Skeletal muscle tissue (tissue), 4 donors: ENCODE data around the gene PCDHGA5. TPM values are rescaled to one million over a fixed set of nuclear protein-coding genes. Genes with fewer than 3 reads are reported as not detected.
"Not testable (repeated sequence)": the region's sequence is repeated elsewhere in the genome, so short reads cannot be mapped to it uniquely, and the experiment has no call there.

ENCODE experiments used
- H3K27ac ChIP-seq: one replicate; pipeline ENCODE4 v1.7.0; 2013; ENCODE audit warnings: mild to moderate bottlenecking, low read depth, low read length, inconsistent platforms
- H3K27me3 ChIP-seq, 3 donors: one replicate each; pipeline ENCODE4 v1.7.0; 2013; ENCODE audit warnings: low read length in 3 of 3; ENCODE audit not compliant: control insufficient read depth in 3 of 3, insufficient read depth in 3 of 3
- H3K36me3 ChIP-seq, 3 donors: one replicate each; pipeline ENCODE4 v1.7.0; 2013; ENCODE audit warnings: low read length in 3 of 3; ENCODE audit not compliant: control insufficient read depth in 3 of 3, insufficient read depth in 3 of 3
- H3K4me1 ChIP-seq, 3 donors: one replicate each; pipeline ENCODE4 v1.7.0; 2013; ENCODE audit warnings: low read length in 3 of 3, mild to moderate bottlenecking in 3 of 3; ENCODE audit not compliant: control insufficient read depth in 3 of 3, insufficient read depth in 3 of 3
- H3K4me3 ChIP-seq, 3 donors: one replicate each; pipeline ENCODE4 v1.7.0; 2013; ENCODE audit warnings: low read length in 3 of 3
- H3K9ac ChIP-seq, 3 donors: one replicate each; pipeline ENCODE4 v1.7.0; 2013; ENCODE audit warnings: low read length in 3 of 3, mild to moderate bottlenecking in 3 of 3, moderate library complexity in 2 of 3, low read depth in 1 of 3
- H3K9me3 ChIP-seq, 3 donors: one replicate each; pipeline ENCODE4 v1.7.0; 2013; ENCODE audit warnings: low read length in 3 of 3; ENCODE audit not compliant: control insufficient read depth in 3 of 3
- total RNA-seq: library from RNA; depleted of rRNA; stranded (reverse); fragments of >200 nt; gene quantifications from one replicate; pipeline ENCODE4 v1.2.3, GENCODE V29; 2014
- donor health status: Osteomylitis.

PCDHGA5 gene
- total RNA-seq, 1 donor from 2014 or later = 2.1 TPM

DNA sequence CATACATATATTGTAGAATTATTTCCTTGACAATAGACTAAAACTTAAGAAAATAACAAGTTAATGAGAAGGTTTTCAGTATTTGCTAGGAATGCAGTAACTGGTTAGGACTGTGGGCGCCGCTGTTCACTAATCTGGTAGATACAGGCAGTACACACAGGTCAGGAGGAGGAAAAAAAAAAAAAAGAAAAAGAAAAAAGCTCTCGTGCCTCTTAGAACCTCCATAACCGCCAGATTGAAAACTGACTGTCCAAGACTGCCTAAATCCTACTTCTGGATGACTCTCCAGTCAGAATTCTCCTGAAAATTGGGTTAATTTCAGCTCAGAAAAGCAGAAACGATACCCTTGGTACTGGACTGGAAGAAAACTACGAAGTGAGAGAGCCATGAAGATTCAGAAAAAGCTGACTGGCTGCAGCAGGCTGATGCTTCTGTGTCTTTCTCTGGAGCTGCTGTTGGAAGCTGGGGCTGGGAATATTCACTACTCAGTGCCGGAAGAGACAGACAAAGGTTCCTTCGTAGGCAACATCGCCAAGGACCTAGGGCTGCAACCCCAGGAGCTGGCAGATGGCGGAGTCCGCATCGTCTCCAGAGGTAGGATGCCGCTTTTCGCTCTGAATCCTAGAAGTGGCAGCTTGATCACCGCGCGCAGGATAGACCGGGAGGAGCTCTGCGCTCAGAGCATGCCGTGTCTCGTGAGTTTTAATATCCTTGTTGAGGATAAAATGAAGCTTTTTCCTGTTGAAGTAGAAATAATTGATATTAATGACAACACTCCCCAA, 33.5 kb upstream of the PCDHGA5 start, which contains the start of gene PCDHGA1:
Gene PCDHGA1 (plus strand): TSS at position 216 of the 782 bp plus-strand sequence.
- H3K27ac ChIP-seq = peak within 1 kb of the TSS; percentile 37
- peaks cover 0 to 20% (median 0%) of the 10 kb centered on the region in 3 donors for H3K4me1 ChIP-seq
- peaks cover 0 to 21% (median 6%) of the 10 kb centered on the region in 3 donors for H3K9me3 ChIP-seq
- peak within 1 kb of the TSS; percentile 37 to 52 (median 40) for H3K4me3 ChIP-seq
- H3K27me3 ChIP-seq = peaks cover 0 to 3% (median 2%) of the 10 kb centered on the region in 3 donors
- peak within 1 kb of the TSS in 1 of 3 donors; percentile 69 for H3K9ac ChIP-seq
- peaks cover 0 to 7% (median 2%) of the 10 kb centered on the region in 3 donors for H3K36me3 ChIP-seq

GRCh38 chr5:141332571-141332970, 31.4 kb upstream of the PCDHGA5 start:
- H3K9ac ChIP-seq, H3K36me3 ChIP-seq, H3K27me3 ChIP-seq, H3K4me3 ChIP-seq, H3K27ac ChIP-seq: not testable (repeated sequence)
- H3K9me3 ChIP-seq = peaks cover 0 to 27% (median 6%) of the 10 kb centered on the region in 3 donors
- peaks cover 0 to 16% (median 0%) of the 10 kb centered on the region in 3 donors for H3K4me1 ChIP-seq

- Histone ChIP-seq H3K36me3 (no peaks in the 10 kb centered on the region), H3K4me3 (peak within 1 kb of the TSS; percentile 48 to 74 (median 74)), H3K9me3 (peaks cover 4 to 34% (median 18%) of the 10 kb centered on the region in 3 donors), H3K9ac (peak within 1 kb of the TSS in 2 of 3 donors; percentile 61 to 64), H3K27ac (peak within 1 kb of the TSS; percentile 60), H3K4me1 (no peaks in the 10 kb centered on the region), H3K27me3 (peaks cover 0 to 9% (median 3%) of the 10 kb centered on the region in 3 donors)
These were observed 25.2 kb upstream of the PCDHGA5 start, which contains the start of gene PCDHGA2 for GRCh38 chr5:141338538-141339306. Gene PCDHGA2 (plus strand): TSS chr5:141338760.

GRCh38 chr5:141340781-141341354, 23.1 kb upstream of the PCDHGA5 start:
- not testable (repeated sequence) for H3K4me1 ChIP-seq, H3K27me3 ChIP-seq, H3K4me3 ChIP-seq, H3K36me3 ChIP-seq, H3K9ac ChIP-seq, H3K27ac ChIP-seq
- peaks cover 9 to 39% (median 33%) of the 10 kb centered on the region in 3 donors for H3K9me3 ChIP-seq

DNA sequence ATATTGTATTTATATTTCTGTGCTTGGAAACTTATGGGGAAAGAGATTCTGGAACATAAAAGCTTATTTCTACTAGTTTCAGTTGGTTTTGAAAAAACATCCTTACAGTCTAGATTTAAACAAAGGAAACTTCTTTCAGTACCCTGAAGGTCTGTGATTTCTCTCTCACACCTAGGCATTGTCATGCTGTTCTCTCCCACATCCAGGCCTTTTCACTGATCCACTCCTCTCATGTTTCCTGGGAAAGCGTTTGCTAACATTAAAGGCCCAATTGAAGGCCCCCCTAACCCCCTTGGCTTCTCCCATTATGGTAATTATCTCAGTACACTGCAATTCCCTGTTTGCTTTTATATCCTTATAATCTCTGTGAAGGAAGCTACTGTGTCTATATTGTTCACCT, 21.2 kb upstream of the PCDHGA5 start:
- Histone ChIP-seq H3K36me3 (no peaks in the 10 kb centered on the region), H3K9ac (peak overlapping the region in 1 of 3 donors; percentile 36), H3K27me3 (peaks cover 0 to 10% (median 7%) of the 10 kb centered on the region in 3 donors), H3K27ac (peak overlapping the region; percentile 26), H3K4me1 (no peaks in the 10 kb centered on the region), H3K9me3 (peaks cover 11 to 33% (median 30%) of the 10 kb centered on the region in 3 donors), H3K4me3 (peak overlapping the region in 1 of 3 donors; percentile 11)

DNA sequence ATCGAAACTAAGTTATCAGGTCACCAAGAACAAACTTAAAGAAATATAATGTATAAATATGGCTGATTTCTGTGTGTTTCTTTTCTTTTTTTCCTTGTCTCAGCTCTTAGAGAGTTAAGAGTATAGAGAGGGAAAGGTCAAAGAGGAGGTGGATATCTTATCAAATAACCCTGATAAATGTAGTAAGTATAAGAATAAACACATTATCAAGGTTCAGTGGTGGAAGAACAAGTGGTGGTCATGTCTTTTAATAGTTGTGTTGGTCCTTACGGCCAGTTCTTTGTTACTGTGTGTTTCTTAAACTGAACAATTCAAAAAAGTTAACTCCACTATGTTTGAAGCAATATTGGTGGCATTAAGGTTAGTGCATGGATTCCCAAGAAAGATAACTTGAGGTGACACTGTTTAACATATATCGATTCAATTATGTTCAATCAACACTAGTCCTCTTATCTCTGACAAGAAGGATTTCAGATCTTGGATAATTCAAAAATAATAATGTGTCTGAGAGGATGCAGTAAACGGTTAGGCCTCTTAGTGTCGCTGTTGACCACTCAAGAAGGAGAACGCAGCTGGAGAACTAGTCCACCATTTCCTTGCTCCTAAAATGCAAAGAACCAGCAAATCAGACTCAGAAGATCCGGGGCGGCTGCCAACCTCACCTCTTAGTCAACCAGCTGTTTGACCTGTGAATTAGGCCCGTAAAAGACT, 20.6 kb upstream of the PCDHGA5 start, which contains the start of gene PCDHGA3:
Gene PCDHGA3 (plus strand): TSS at position 588 of the 711 bp plus-strand sequence. CDS start 205 bp downstream, outside the sequence.
- Histone ChIP-seq H3K9me3 (peaks cover 12 to 31% (median 27%) of the 10 kb centered on the region in 3 donors), H3K27me3 (peaks cover 0 to 10% (median 7%) of the 10 kb centered on the region in 3 donors), H3K4me3 (peak within 1 kb of the TSS; percentile 61 to 66 (median 65))

DNA sequence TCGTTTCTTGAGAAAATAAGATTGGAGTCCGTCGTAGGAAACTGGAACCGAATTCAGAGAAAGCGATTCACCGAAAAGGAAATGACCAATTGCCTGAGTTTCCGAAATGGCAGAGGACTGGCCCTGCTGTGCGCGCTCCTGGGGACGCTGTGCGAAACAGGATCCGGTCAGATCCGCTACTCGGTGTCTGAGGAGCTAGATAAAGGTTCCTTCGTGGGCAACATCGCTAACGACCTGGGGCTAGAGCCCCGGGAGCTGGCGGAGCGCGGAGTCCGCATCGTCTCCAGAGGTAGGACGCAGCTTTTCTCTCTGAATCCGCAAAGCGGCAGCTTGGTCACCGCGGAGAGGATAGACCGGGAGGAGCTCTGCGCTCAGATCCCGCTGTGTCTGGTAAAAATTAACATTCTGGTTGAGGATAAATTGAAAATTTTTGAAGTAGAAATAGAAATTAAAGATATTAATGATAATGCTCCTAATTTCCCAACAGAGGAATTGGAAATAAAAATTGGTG, 20.0 kb upstream of the PCDHGA5 start:
- peak overlapping the region; percentile 38 to 60 (median 57) for H3K9ac ChIP-seq
- peaks cover 0 to 10% (median 1%) of the 10 kb centered on the region in 3 donors for H3K27me3 ChIP-seq
- H3K9me3 ChIP-seq = peaks cover 8 to 29% (median 25%) of the 10 kb centered on the region in 3 donors
- no peaks in the 10 kb centered on the region for H3K4me1 ChIP-seq
- H3K36me3 ChIP-seq = no peaks in the 10 kb centered on the region
- H3K4me3 ChIP-seq = peak overlapping the region; percentile 61 to 66 (median 65)
- H3K27ac ChIP-seq = peak overlapping the region; percentile 65

More for the DNA sequence above, 20.6 kb upstream of the PCDHGA5 start, which contains the start of gene PCDHGA3:
- peak within 1 kb of the TSS; percentile 38 to 60 (median 57) for H3K9ac ChIP-seq
- no peaks in the 10 kb centered on the region for H3K4me1 ChIP-seq
- H3K27ac ChIP-seq = peak within 1 kb of the TSS; percentile 65
- H3K36me3 ChIP-seq = no peaks in the 10 kb centered on the region

DNA sequence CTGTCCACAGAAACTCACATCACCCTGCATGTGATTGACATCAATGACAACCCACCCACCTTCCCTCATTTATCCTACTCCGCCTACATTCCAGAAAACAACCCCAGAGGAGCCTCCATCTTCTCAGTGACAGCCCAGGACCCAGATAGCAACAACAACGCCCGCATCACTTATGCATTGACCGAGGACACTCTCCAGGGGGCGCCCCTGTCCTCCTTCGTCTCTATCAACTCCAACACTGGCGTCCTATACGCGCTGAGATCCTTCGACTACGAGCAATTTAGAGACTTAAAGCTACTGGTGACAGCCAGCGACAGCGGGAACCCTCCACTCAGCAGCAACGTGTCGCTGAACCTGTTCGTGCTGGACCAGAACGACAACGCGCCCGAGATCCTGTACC, 18.6 kb upstream of the PCDHGA5 start:
- Histone ChIP-seq H3K9me3 (peaks cover 11 to 20% (median 12%) of the 10 kb centered on the region in 3 donors), H3K27ac (no peak overlapping the region), H3K9ac (no peak overlapping the region), H3K4me3 (no peak overlapping the region), H3K36me3 (no peaks in the 10 kb centered on the region), H3K27me3 (peaks cover 0 to 7% (median 0%) of the 10 kb centered on the region in 3 donors), H3K4me1 (no peaks in the 10 kb centered on the region)

DNA sequence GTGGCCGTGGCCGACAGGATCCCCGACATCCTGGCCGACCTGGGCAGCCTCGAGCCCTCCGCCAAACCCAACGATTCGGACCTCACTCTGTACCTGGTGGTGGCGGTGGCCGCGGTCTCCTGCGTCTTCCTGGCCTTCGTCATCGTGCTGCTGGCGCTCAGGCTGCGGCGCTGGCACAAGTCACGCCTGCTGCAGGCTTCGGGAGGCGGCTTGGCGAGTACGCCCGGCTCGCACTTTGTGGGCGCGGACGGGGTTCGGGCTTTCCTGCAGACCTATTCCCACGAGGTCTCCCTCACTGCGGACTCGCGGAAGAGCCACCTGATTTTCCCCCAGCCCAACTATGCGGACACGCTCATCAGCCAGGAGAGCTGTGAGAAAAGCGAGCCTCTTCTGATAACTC, 17.9 kb upstream of the PCDHGA5 start:
- H3K36me3 ChIP-seq, H3K4me1 ChIP-seq, H3K27ac ChIP-seq, H3K9ac ChIP-seq, H3K4me3 ChIP-seq: not testable (repeated sequence)
- peaks cover 11 to 23% (median 18%) of the 10 kb centered on the region in 3 donors for H3K9me3 ChIP-seq
- H3K27me3 ChIP-seq = peaks cover 0 to 10% (median 4%) of the 10 kb centered on the region in 3 donors
